Measurements from ENCODE around the gene CCNB1IP1.

CCNB1IP1 gene

GRCh38 chr14:20328705-20329104 lies 4.4 kb downstream of the CCNB1IP1 start:
- H3K4me3 ChIP-seq (ENCODE audit: low read depth, low read length, poor library complexity, severe bottlenecking): no peak overlapping the region
- no peaks in the 10 kb centered on the region for H3K27me3 ChIP-seq (ENCODE audit: insufficient read depth, low read length)

GRCh38 chr14:20327005-20327869 lies 5.8 kb downstream of the CCNB1IP1 start:
- Histone ChIP-seq H3K4me2 (ENCODE audit: low read length) (no peak overlapping the region), H3K27ac (ENCODE audit: low read depth, low read length, poor library complexity, severe bottlenecking) (no peak overlapping the region), H3K9ac (ENCODE audit: low read length) (0 out of 2 replicates have a peak overlapping the region, but pooled peaks have one; percentile 7), H4K20me1 (ENCODE audit: insufficient read depth, low read length) (no peaks in the 10 kb centered on the region), H3K79me2 (ENCODE audit: insufficient read depth, low read length) (peaks cover 21% of the 10 kb centered on the region), H3K4me3 (ENCODE audit: low read depth, low read length, poor library complexity, severe bottlenecking) (no peak overlapping the region), H3K36me3 (ENCODE audit: insufficient read depth, low read length) (peaks cover 41% of the 10 kb centered on the region), H3K4me1 (ENCODE audit: insufficient read depth, low read length, severe bottlenecking) (peaks cover 16% of the 10 kb centered on the region), H3K27me3 (ENCODE audit: insufficient read depth, low read length) (no peaks in the 10 kb centered on the region), H3K9me3 (ENCODE audit: low read length) (no peaks in the 10 kb centered on the region), H3F3A (ENCODE audit: insufficient read depth, low read length) (peaks cover 7% of the 10 kb centered on the region; the same call in 1 of the 2 replicates), H3K9me2 (ENCODE audit: low read depth, low read length) (no peaks in the 10 kb centered on the region), H2AFZ (ENCODE audit: low read length) (no peak overlapping the region)
- TF ChIP-seq CTCF (IDR thresholded peaks at IDR 0.05; ENCODE audit: low read length) (peak; percentile 73), EZH2 (IDR thresholded peaks at IDR 0.05; ENCODE audit: borderline replicate concordance, low read length) (no peak)

More at GRCh38 chr14:20328705-20329104, 4.4 kb downstream of the CCNB1IP1 start:
- no peaks in the 10 kb centered on the region for H3K9me3 ChIP-seq (ENCODE audit: low read length)
- H3K36me3 ChIP-seq (ENCODE audit: insufficient read depth, low read length): peaks cover 31% of the 10 kb centered on the region
- H3K9ac ChIP-seq (ENCODE audit: low read length): no peak overlapping the region
- H3K4me1 ChIP-seq (ENCODE audit: insufficient read depth, low read length, severe bottlenecking): peaks cover 23% of the 10 kb centered on the region
- H3K4me2 ChIP-seq (ENCODE audit: low read length): no peak overlapping the region
- no peaks in the 10 kb centered on the region for H4K20me1 ChIP-seq (ENCODE audit: insufficient read depth, low read length)
- H3K79me2 ChIP-seq (ENCODE audit: insufficient read depth, low read length): peaks cover 30% of the 10 kb centered on the region
- peaks cover 7% of the 10 kb centered on the region; the same call in 1 of the 2 replicates for H3F3A ChIP-seq (ENCODE audit: insufficient read depth, low read length)
- no peaks in the 10 kb centered on the region for H3K9me2 ChIP-seq (ENCODE audit: low read depth, low read length)
- no peak overlapping the region for H2AFZ ChIP-seq (ENCODE audit: low read length)
- no peak overlapping the region for H3K27ac ChIP-seq (ENCODE audit: low read depth, low read length, poor library complexity, severe bottlenecking)
- TF ChIP-seq CTCF (IDR thresholded peaks at IDR 0.05; ENCODE audit: low read length): no peak
- no peak for TF ChIP-seq EZH2 (IDR thresholded peaks at IDR 0.05; ENCODE audit: borderline replicate concordance, low read length)

GRCh38 chr14:20317720-20318119 lies 15.4 kb downstream of the CCNB1IP1 start:
- Histone ChIP-seq H4K20me1 (ENCODE audit: insufficient read depth, low read length) (no peaks in the 10 kb centered on the region), H3K4me3 (ENCODE audit: low read depth, low read length, poor library complexity, severe bottlenecking) (no peak overlapping the region), H3K9me2 (ENCODE audit: low read depth, low read length) (no peaks in the 10 kb centered on the region), H3K27ac (ENCODE audit: low read depth, low read length, poor library complexity, severe bottlenecking) (no peak overlapping the region), H3K9me3 (ENCODE audit: low read length) (no peaks in the 10 kb centered on the region), H3K27me3 (ENCODE audit: insufficient read depth, low read length) (no peaks in the 10 kb centered on the region), H3F3A (ENCODE audit: insufficient read depth, low read length) (no peaks in the 10 kb centered on the region), H3K4me1 (ENCODE audit: insufficient read depth, low read length, severe bottlenecking) (no peaks in the 10 kb centered on the region), H3K79me2 (ENCODE audit: insufficient read depth, low read length) (no peaks in the 10 kb centered on the region), H3K9ac (ENCODE audit: low read length) (no peak overlapping the region), H3K4me2 (ENCODE audit: low read length) (no peak overlapping the region), H3K36me3 (ENCODE audit: insufficient read depth, low read length) (peaks cover 72% of the 10 kb centered on the region), H2AFZ (ENCODE audit: low read length) (no peak overlapping the region)
- TF ChIP-seq EZH2 (IDR thresholded peaks at IDR 0.05; ENCODE audit: borderline replicate concordance, low read length) (no peak), CTCF (IDR thresholded peaks at IDR 0.05; ENCODE audit: low read length) (no peak)

Measured in OCI-LY1 (cell line).